Cardiac muscle cell (in vitro differentiated cells and primary cell): ENCODE measurements around the gene CRTC1. TPM values are rescaled to one million over a fixed set of nuclear protein-coding genes. Genes with fewer than 3 reads are reported as not detected.

ENCODE experiments used
- DNase-seq, 2 donors: peaks; one replicate each; pipeline versions ENCODE4 v3.0.0 to v3.0.0-alpha.2; 2010 to 2017; ENCODE audit warnings: low read depth in 1 of 2, low spot score in 1 of 2
- H3K27ac ChIP-seq: fragments of 200-600 bp; sonication (generic); 2 replicates; pipeline ENCODE4 v1.5.1; 2016
- H3K27me3 ChIP-seq: fragments of 200-600 bp; sonication (generic); 2 replicates; pipeline ENCODE4 v1.6.0; 2016; ENCODE audit warnings: control low read depth
- H3K36me3 ChIP-seq: fragments of 200-600 bp; sonication (generic); 2 replicates; pipeline ENCODE4 v1.5.1; 2016; ENCODE audit warnings: control low read depth
- H3K4me1 ChIP-seq: fragments of 200-600 bp; sonication (generic); 2 replicates; pipeline ENCODE4 v1.8.1; 2017; ENCODE audit warnings: low read depth, mild to moderate bottlenecking, mixed run types
- H3K4me3 ChIP-seq: fragments of 200-600 bp; sonication (generic); 2 replicates; pipeline ENCODE4 v1.5.1; 2016; ENCODE audit warnings: mild to moderate bottlenecking
- H3K9me3 ChIP-seq: fragments of 200-600 bp; sonication (generic); 2 replicates; pipeline ENCODE4 v1.5.1; 2017; ENCODE audit warnings: low read depth, mild to moderate bottlenecking, control low read depth
- polyA plus RNA-seq: library from polyadenylated mRNA; unstranded; fragments of >200 nt; fragmentation: Nextera tagmentation; extraction: Ambion mirVana; gene quantifications from 2 replicates; pipeline ENCODE4 v1.2.1, GENCODE V29; 2016
- total RNA-seq: library from RNA; depleted of rRNA; stranded (reverse); fragments of >200 nt; gene quantifications from 2 replicates; pipeline ENCODE4 v1.2.3, GENCODE V29; 2016
- TF ChIP-seq, protein P1 (sequence below): IDR thresholded peaks from 2 replicates; pipeline ENCODE4 v1.5.1; 2012; ENCODE audit warnings: low read depth, mild to moderate bottlenecking, low read length

Gene CRTC1
- total and polyA plus RNA-seq, 2 experiments from 2014 or later, result 4.0 to 13.8 TPM

DNA sequence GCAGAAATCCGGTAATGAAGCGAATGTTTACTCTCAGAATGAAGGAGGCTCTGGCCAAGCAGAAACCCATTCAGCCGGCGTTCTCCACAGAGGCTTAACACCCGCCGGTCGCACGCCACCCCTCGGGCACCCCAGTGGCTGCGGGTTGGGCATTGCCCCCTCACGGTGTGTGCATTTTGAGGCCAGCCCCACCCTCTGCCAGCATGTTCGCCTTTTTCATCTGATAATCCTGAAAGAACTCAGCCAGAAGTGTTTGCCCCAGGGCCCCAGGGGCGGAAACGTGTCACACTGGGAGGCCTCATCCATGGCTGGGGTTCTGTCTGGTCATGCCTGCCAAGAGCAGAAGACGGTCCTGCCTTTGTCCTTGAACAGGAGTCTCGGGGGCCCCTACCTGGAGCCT lies 73.4 kb downstream of the CRTC1 start:
- Histone ChIP-seq H3K4me3 (no peak overlapping the region), H3K27ac (no peak overlapping the region)

DNA sequence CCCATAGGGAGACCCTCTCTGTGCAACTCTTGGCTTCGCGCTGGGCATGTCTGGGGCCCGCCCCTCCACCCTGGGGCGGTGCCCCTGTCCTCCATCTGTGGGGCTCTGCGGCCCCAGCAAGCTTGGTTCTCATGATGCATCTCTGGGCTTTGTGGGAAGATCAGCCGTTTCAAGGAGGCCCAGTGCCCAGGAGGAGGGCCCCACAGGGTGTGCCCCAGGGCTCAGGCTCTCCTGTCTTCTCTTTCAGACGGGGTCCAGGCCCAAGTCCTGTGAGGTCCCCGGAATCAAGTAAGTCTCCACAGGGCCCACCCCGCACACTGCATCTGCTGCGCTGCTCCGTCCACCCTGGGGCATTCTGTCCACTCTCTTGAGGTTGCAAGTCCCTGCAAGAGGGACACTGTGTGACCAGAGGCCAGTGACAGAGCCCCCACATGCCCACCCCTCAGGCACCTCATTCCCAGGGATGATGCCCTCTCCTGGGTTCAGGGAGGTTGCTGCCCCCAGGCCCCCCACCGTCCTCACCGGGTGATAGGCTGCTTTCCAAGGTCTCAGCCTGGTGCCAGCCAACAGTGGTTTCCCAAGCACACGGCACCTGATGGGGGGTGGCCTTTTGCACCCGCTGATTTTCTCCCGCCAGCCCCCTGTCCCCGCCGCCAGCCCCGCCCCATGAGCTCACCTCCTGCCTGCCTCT lies 76.0 kb downstream of the CRTC1 start:
- TF ChIP-seq, protein P1, sequence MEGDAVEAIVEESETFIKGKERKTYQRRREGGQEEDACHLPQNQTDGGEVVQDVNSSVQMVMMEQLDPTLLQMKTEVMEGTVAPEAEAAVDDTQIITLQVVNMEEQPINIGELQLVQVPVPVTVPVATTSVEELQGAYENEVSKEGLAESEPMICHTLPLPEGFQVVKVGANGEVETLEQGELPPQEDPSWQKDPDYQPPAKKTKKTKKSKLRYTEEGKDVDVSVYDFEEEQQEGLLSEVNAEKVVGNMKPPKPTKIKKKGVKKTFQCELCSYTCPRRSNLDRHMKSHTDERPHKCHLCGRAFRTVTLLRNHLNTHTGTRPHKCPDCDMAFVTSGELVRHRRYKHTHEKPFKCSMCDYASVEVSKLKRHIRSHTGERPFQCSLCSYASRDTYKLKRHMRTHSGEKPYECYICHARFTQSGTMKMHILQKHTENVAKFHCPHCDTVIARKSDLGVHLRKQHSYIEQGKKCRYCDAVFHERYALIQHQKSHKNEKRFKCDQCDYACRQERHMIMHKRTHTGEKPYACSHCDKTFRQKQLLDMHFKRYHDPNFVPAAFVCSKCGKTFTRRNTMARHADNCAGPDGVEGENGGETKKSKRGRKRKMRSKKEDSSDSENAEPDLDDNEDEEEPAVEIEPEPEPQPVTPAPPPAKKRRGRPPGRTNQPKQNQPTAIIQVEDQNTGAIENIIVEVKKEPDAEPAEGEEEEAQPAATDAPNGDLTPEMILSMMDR, result no peak
- Histone ChIP-seq H3K9me3 (no peaks in the 10 kb centered on the region), H3K4me1 (peaks cover 4% of the 10 kb centered on the region), H3K4me3 (no peak overlapping the region), H3K27ac (no peak overlapping the region), H3K27me3 (no peaks in the 10 kb centered on the region), H3K36me3 (no peaks in the 10 kb centered on the region)
- no peak for DNase-seq

More for the DNA sequence above, 73.4 kb downstream of the CRTC1 start:
- H3K36me3 ChIP-seq, result peaks cover 5% of the 10 kb centered on the region
- TF ChIP-seq, protein P1, result no peak
- no peaks in the 10 kb centered on the region for H3K4me1 ChIP-seq
- H3K9me3 ChIP-seq, result no peaks in the 10 kb centered on the region
- DNase-seq, result no peak
- H3K27me3 ChIP-seq, result no peaks in the 10 kb centered on the region

DNA sequence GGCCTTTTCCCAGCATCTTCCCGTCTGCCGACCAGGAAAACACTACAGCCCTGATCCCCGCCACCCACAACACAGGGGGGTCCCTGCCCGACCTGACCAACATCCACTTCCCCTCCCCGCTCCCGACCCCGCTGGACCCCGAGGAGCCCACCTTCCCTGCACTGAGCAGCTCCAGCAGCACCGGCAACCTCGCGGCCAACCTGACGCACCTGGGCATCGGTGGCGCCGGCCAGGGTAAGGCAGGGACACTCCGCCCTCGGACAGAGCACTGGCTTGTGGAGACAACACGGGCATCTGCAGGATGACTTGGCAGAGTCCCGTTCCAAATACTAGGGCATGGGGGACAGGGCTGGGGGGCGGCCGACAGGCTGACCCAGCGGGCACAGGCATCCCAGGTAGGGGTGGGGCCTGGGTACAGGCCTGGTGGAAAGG lies 76.5 kb downstream of the CRTC1 start:
- H3K4me3 ChIP-seq, result no peak overlapping the region

DNA sequence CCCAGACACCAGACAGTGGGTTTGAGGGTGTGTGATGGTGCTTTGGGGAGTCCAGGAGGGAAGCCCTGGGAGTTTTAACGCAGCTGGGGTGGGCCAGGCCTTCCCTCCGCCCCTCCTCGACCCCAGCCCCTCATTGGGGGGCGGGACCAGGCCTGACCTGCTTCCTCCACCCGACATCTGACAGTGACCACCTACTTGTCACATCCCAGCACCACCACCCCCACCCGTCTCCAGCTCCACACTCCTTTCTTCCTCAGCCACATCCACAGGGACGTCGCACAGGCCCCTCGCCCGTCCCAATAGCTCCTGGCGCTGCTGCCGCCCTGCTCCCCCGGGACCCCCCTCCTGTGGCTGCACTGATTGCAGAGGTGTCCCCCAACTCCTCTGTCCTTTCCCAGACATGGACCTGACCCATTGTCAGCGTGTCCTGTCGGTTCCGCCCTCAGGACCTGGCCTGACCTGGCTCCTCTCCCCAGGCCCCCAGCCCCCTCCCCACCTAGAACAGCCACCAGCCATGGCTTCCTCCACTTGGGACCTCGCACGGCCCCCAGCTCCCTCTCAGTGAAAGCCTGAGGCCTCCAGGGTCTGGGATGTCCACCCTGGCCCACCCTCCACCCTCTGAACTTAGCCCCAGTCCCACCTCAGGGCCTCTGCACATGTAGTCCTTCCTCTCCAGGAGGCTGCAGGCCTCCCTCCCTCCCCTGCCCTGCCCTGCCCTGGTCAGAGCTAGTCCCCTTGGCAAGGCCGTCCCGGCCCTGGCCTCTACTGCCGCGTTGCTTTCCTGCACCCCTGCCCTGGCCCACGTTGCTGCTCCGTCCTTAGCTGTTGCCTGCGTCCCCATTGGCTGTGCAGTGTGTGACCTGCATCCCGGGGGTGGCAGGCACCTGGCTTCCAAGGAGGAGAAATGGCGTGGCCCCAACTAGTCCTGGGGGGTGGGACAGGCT lies 77.2 kb downstream of the CRTC1 start:
- Histone ChIP-seq H3K27me3 (no peaks in the 10 kb centered on the region), H3K9me3 (no peaks in the 10 kb centered on the region), H3K27ac (no peak overlapping the region), H3K36me3 (no peaks in the 10 kb centered on the region), H3K4me3 (no peak overlapping the region), H3K4me1 (peaks cover 4% of the 10 kb centered on the region)
- no peak for DNase-seq
- TF ChIP-seq, protein P1, result no peak

More for the DNA sequence above, 76.5 kb downstream of the CRTC1 start:
- TF ChIP-seq, protein P1, result no peak
- DNase-seq, result no peak
- H3K27me3 ChIP-seq, result no peaks in the 10 kb centered on the region
- H3K27ac ChIP-seq, result no peak overlapping the region
- H3K4me1 ChIP-seq, result peaks cover 4% of the 10 kb centered on the region
- H3K9me3 ChIP-seq, result no peaks in the 10 kb centered on the region
- H3K36me3 ChIP-seq, result no peaks in the 10 kb centered on the region

DNA sequence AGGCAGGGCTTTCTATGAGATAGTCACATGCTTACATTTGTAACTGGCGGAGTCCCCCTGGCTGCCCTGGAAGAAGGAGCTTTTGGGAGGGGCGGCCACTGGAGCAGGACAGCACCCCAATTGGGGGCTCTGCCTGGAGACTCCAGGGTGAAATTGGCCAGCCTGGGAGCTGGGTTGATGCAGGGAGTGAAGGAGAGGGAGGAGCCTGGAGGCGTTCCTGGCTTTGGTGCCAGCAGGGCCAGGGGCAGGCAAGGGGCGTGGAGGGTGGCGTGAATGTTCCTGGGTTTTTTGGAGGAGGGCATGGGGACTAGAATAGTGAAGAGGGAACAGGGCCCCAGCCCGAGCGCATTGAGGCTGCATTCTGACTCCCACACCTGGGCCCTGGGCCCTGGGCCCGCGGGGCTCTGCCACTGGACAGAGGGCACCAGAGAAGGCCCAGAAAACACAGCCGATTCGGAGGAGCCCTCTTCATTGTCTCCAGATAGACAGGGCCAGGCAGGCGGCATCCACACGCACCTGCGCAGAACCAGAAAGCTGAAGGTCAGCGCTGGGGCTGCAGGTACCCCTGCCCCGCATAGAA lies 78.1 kb downstream of the CRTC1 start:
- Histone ChIP-seq H3K27me3 (no peaks in the 10 kb centered on the region), H3K36me3 (no peaks in the 10 kb centered on the region), H3K4me3 (no peak overlapping the region), H3K9me3 (no peaks in the 10 kb centered on the region), H3K4me1 (peaks cover 4% of the 10 kb centered on the region), H3K27ac (no peak overlapping the region)
- TF ChIP-seq, protein P1, result no peak
- no peak for DNase-seq
